Measurements from ENCODE around the gene ZNF148.

DNA sequence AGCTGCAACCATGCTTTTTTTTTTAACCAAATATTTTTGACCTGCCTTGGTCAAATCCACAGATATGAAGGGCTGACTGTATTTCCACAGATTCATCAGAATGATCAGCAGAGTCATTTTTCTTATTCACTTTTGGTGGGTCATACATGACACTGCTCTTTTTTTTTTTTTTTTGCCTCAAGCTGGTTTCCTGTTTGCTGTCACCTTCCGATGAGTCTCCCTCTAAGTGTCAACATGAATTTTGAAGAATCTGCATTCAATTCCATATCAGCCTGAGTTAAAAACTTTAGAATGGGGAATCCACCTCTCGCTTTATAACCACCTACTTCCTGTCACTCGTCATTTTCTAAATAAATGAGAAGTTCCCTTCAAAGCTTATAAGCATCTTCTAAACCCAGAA, 160.4 kb downstream of the ZNF148 start:
- TF ChIP-seq, protein P1, sequence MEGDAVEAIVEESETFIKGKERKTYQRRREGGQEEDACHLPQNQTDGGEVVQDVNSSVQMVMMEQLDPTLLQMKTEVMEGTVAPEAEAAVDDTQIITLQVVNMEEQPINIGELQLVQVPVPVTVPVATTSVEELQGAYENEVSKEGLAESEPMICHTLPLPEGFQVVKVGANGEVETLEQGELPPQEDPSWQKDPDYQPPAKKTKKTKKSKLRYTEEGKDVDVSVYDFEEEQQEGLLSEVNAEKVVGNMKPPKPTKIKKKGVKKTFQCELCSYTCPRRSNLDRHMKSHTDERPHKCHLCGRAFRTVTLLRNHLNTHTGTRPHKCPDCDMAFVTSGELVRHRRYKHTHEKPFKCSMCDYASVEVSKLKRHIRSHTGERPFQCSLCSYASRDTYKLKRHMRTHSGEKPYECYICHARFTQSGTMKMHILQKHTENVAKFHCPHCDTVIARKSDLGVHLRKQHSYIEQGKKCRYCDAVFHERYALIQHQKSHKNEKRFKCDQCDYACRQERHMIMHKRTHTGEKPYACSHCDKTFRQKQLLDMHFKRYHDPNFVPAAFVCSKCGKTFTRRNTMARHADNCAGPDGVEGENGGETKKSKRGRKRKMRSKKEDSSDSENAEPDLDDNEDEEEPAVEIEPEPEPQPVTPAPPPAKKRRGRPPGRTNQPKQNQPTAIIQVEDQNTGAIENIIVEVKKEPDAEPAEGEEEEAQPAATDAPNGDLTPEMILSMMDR (IDR thresholded peaks at IDR 0.05) = no peak
- no peak for TF ChIP-seq ZFX (IDR thresholded peaks at IDR 0.05; ENCODE audit: borderline replicate concordance)

Data from 22Rv1 (cell line).